ENCODE measurements around the gene HAPSTR1.
A peak's percentile ranks its signal among the peaks of the same experiment; 100 is the strongest.

The HAPSTR1 gene

DNA sequence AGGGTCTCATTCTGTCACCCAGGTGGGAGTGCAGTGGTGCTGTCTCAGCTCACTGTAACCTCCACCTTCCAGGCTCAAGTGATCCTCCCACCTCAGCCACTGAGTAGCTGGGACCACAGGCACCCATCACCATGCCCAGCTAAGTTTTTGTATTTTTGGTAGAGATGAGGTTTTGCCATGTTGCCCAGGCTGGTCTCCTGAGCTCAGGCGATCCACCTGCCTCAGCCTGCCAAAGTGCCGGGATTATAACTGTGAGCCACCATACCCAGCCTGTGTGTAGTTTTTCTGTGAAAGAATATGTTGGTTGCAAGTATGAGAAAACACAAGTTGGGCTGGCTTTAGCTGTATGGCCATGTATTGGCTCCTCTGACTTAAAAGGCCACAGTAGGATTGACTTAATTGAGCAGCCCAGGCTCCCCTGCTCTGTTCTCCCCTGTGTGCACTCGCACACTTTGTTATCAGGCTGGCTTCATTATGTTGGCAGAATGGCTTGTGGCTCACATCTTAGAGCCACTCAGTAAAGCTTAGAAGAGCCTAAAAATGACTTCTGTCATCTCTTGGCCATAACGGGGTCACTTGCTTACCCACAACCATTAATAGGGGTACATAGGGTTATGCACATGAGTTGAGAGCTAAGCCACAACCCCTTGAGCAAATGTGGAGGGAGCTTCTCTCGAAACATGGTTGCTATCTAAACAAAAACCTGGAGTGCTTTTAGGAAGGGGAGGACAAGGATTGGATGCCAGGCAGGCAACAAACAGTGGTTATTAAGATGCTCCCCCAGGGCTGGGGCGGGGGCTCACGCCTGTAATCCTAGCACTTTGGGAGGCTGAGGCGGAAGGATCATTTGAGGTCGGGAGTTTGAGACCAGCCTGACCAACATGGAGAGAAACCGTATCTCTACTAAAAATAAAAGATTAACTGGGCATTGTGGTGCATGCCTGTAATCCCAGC is 6.1 kb downstream of the HAPSTR1 start:
- TF ChIP-seq MYC (IDR thresholded peaks at IDR 0.05; ENCODE audit: low read depth, low read length), result no peak
- no peak for TF ChIP-seq POLR2A (IDR thresholded peaks at IDR 0.05; ENCODE audit: extremely low read depth, insufficient read length)
- TF ChIP-seq, protein P1, sequence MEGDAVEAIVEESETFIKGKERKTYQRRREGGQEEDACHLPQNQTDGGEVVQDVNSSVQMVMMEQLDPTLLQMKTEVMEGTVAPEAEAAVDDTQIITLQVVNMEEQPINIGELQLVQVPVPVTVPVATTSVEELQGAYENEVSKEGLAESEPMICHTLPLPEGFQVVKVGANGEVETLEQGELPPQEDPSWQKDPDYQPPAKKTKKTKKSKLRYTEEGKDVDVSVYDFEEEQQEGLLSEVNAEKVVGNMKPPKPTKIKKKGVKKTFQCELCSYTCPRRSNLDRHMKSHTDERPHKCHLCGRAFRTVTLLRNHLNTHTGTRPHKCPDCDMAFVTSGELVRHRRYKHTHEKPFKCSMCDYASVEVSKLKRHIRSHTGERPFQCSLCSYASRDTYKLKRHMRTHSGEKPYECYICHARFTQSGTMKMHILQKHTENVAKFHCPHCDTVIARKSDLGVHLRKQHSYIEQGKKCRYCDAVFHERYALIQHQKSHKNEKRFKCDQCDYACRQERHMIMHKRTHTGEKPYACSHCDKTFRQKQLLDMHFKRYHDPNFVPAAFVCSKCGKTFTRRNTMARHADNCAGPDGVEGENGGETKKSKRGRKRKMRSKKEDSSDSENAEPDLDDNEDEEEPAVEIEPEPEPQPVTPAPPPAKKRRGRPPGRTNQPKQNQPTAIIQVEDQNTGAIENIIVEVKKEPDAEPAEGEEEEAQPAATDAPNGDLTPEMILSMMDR (IDR thresholded peaks at IDR 0.05; ENCODE audit: low read depth, low read length), result no peak
- TF ChIP-seq, protein P2, sequence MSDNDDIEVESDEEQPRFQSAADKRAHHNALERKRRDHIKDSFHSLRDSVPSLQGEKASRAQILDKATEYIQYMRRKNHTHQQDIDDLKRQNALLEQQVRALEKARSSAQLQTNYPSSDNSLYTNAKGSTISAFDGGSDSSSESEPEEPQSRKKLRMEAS (IDR thresholded peaks at IDR 0.05; ENCODE audit: low read depth, low read length), result no peak
- DNase-seq (ENCODE audit: low read depth), result no peak
- H3K4me3 ChIP-seq (ENCODE audit: low read depth, low read length), result no peak overlapping the region

DNA sequence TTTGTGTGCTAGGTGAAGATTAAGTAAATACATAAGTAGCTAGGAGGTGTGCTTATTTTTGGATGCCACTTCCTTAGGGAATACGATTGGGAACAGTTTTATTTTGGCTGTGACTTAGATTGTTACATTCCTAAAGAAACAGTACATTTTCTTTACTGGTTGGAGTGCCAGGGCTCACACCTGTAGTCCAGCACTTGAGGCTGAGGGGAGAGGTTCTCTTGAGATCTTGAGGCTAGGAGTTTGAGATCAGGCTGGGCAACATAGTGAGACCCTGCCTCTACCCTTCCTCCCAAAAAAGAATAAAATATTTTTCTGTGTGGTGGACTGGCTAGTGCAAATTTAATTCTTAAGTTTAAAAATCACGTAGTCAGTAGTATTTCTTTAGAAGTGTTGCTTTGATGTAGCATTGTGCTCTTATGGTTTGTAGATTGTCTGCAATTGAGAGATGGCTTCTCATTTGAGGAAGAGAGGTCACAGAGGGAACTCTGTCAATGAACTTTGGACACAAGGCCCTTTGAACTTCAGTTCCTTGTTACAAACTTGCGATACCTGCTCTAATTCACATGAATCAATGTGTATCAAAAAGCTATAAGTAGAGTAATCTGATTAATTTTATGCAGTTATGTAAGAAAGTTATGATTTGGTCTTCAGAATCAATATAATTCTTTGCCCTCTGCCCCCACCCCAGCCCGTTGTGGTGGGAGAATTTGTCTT is 7.1 kb downstream of the HAPSTR1 start:
- DNase-seq (ENCODE audit: low read depth), result no peak
- no peak overlapping the region for H3K4me3 ChIP-seq (ENCODE audit: low read depth, low read length)
- TF ChIP-seq, protein P1 (IDR thresholded peaks at IDR 0.05; ENCODE audit: low read depth, low read length), result no peak

DNA sequence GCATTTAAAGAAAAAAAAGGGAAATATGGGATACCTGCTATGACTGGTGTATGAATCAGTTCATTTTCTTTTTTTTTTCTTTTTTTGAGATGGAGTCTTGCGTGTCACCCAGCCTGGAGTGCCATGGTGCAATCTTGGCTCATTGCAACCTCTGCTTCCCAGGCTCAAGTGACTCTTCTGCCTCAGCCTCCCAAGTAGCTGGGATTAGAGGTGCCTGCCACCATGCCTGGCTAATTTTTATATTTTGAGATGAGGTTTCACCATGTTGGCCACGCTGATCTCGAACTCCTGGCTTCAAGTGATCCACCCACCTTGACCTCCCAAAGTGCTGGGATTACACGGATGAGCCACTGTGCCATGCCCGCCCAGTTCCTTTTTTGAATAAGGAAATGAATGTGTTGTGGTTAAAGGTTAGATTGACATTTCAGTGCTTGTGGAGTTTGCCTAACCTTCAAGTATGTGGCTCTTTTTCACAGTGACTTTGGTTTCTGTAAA is 7.7 kb downstream of the HAPSTR1 start:
- TF ChIP-seq, protein P1 (IDR thresholded peaks at IDR 0.05; ENCODE audit: low read depth, low read length), result no peak
- TF ChIP-seq MYC (IDR thresholded peaks at IDR 0.05; ENCODE audit: low read depth, low read length) (no peak), POLR2A (IDR thresholded peaks at IDR 0.05; ENCODE audit: extremely low read depth, insufficient read length) (no peak)
- TF ChIP-seq, protein P2 (IDR thresholded peaks at IDR 0.05; ENCODE audit: low read depth, low read length), result no peak
- peak; percentile 71 for DNase-seq (ENCODE audit: low read depth)
- no peak overlapping the region for H3K4me3 ChIP-seq (ENCODE audit: low read depth, low read length)

DNA sequence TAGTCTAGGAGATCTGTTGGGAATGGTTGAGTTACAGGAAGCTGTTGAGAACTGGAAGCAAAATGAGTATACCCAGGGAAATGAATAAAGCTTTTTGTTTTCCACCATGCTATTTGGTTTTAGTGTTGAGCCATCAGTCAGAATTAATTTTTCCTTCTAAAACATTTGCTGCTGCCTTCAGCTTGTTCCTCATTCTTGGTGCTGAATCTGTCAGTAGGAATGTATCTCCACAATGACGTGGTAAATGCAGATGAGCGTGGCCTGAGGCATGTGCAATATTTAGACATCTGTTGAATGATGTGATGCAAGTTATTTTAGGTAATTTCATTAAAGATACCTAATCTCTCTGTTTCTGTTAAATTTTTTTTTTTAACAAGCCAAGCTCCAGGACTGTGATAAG is 10.9 kb downstream of the HAPSTR1 start:
- DNase-seq (ENCODE audit: low read depth), result peak; percentile 52
- H3K4me3 ChIP-seq (ENCODE audit: low read depth, low read length), result no peak overlapping the region
- TF ChIP-seq MYC (IDR thresholded peaks at IDR 0.05; ENCODE audit: low read depth, low read length) (no peak), POLR2A (IDR thresholded peaks at IDR 0.05; ENCODE audit: extremely low read depth, insufficient read length) (no peak)
- TF ChIP-seq, protein P2 (IDR thresholded peaks at IDR 0.05; ENCODE audit: low read depth, low read length), result no peak
- TF ChIP-seq, protein P1 (IDR thresholded peaks at IDR 0.05; ENCODE audit: low read depth, low read length), result no peak

DNA sequence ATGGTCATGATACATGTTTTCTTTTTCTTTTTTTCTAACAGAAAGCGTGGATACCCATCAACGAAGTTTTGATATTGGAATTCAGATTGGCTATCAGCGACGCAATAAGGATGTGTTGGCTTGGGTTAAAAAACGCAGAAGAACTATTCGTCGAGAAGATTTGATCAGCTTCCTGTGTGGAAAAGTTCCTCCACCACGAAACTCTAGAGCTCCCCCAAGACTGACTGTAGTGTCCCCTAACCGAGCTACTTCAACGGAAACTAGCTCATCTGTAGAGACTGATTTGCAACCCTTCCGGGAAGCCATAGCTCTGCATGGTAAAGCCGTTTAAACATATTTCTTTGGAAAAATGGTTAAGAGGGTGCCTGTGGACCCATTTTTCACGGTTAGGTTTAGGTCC is 11.5 kb downstream of the HAPSTR1 start:
- no peak for DNase-seq (ENCODE audit: low read depth)
- no peak overlapping the region for H3K4me3 ChIP-seq (ENCODE audit: low read depth, low read length)
- TF ChIP-seq, protein P2 (IDR thresholded peaks at IDR 0.05; ENCODE audit: low read depth, low read length), result no peak
- TF ChIP-seq MYC (IDR thresholded peaks at IDR 0.05; ENCODE audit: low read depth, low read length) (no peak), POLR2A (IDR thresholded peaks at IDR 0.05; ENCODE audit: extremely low read depth, insufficient read length) (no peak)
- TF ChIP-seq, protein P1 (IDR thresholded peaks at IDR 0.05; ENCODE audit: low read depth, low read length), result no peak
